ENCODE measurements around the gene ACBD6. TPM values are rescaled to one million over a fixed set of nuclear protein-coding genes. Genes with fewer than 3 reads are reported as not detected.

Gene ACBD6
- total and polyA plus RNA-seq, 2 of the 4 experiments (the other 2 are of a cell fraction): 52.5 to 59.1 TPM

GRCh38 chr1:180535418-180535999 is 33.1 kb upstream of the ACBD6 start:
- no peak overlapping the region for H2BK120ac ChIP-seq (ENCODE audit: low read depth, low read length)
- H4K8ac ChIP-seq (ENCODE audit: low read depth in 2 of 2, low read length in 2 of 2): no peak overlapping the region
- H3K23ac ChIP-seq (ENCODE audit: low read depth, low read length): no peak overlapping the region
- peaks cover 2% of the 10 kb centered on the region; the same call in 1 of the 2 replicates for H3K9me1 ChIP-seq (ENCODE audit: insufficient read depth, low read length)
- no peak overlapping the region for H3K18ac ChIP-seq (ENCODE audit: low read depth, low read length)
- no peaks in the 10 kb centered on the region for H3K79me1 ChIP-seq (ENCODE audit: low read depth in 1 of 2, low read length in 2 of 2)
- DNase-seq (no peak), ATAC-seq (ENCODE audit: low read depth) (no peak)
- H2AFZ ChIP-seq (replicated peaks; ENCODE audit: low read length, poor library complexity): no peak overlapping the region
- 0 out of 2 replicates have a peak, but pooled peaks cover 2% of the 10 kb centered on the region for H3K27me3 ChIP-seq (ENCODE audit: control insufficient read depth, insufficient read depth, low read length)
- no peak overlapping the region for H3K27ac ChIP-seq (ENCODE audit: insufficient read depth, low read length)
- no peak overlapping the region for H2AK9ac ChIP-seq (replicated peaks; ENCODE audit: low read depth, low read length, poor library complexity)
- no peak overlapping the region for H3K9ac ChIP-seq (ENCODE audit: low read depth, low read length)
- no peak for TF ChIP-seq SMC3 (IDR thresholded peaks at IDR 0.05; ENCODE audit: low read depth, low read length)
- TF ChIP-seq CEBPB (IDR thresholded peaks at IDR 0.05; ENCODE audit: low read depth, low read length): no peak
- no peak for TF ChIP-seq RCOR1 (IDR thresholded peaks at IDR 0.05; ENCODE audit: insufficient replicate concordance, low read length)
- TF ChIP-seq USF2 (IDR thresholded peaks at IDR 0.05; ENCODE audit: low read depth, low read length): no peak
- TF ChIP-seq NFE2L2 (IDR thresholded peaks at IDR 0.05; ENCODE audit: low read depth, low read length): no peak
- TF ChIP-seq CTCF (conservative IDR thresholded peaks at IDR 0.05; ENCODE audit: low read depth, low read length): no peak
- TF ChIP-seq BHLHE40 (IDR thresholded peaks at IDR 0.05; ENCODE audit: low read depth, low read length): no peak
- TF ChIP-seq POLR2A (IDR thresholded peaks at IDR 0.05; ENCODE audit: low read depth, low read length): no peak
- no peak overlapping the region for H2BK15ac ChIP-seq (ENCODE audit: low read depth, low read length)
- H3K9me3 ChIP-seq (ENCODE audit: control insufficient read depth, insufficient read depth, low read length): no peaks in the 10 kb centered on the region
- no peak overlapping the region for H3K14ac ChIP-seq (replicated peaks; ENCODE audit: low read depth, low read length)
- H4K91ac ChIP-seq (ENCODE audit: insufficient read depth, low read depth, low read length): no peak overlapping the region
- in situ Hi-C loops (cut with MboI; ENCODE audit: low sequenced_read_pairs): loop anchor here (5.0 kb wide), 2 partner anchors 92 to 327 kb away; no protein-coding TSS in a partner anchor
- H3K4me2 ChIP-seq (ENCODE audit: low read depth, low read length): no peak overlapping the region
- no TSS peak for BruUV-seq (replicated peaks)
- H2BK20ac ChIP-seq (ENCODE audit: low read depth, low read length): no peak overlapping the region
- no peak overlapping the region for H4K5ac ChIP-seq (ENCODE audit: low read depth, low read length)
- WGBS, 2 experiments (ENCODE audit: extremely low coverage in 2 of 2, insufficient read length in 1 of 2): 100% methylated on average over 1 of the region's 5 CpGs; no CpG with 5 or more reads in 1 of the 2 experiments
- H3K36me3 ChIP-seq (ENCODE audit: control insufficient read depth, insufficient read depth, low read length): no peaks in the 10 kb centered on the region
- CTCF ChIA-PET: interaction anchor here (1.1 kb wide), 1 partner anchor 96 kb away, joined by 4 read pairs; no protein-coding TSS in a partner anchor
- no peak overlapping the region for H3K4ac ChIP-seq (ENCODE audit: low read depth, low read length)
- no peak overlapping the region for H2BK5ac ChIP-seq (ENCODE audit: low read depth, low read length, poor library complexity, severe bottlenecking)
- H4K20me1 ChIP-seq (ENCODE audit: insufficient read depth, low read length): no peaks in the 10 kb centered on the region
- H2AK5ac ChIP-seq (ENCODE audit: low read depth, low read length): no peak overlapping the region
- H3K4me1 ChIP-seq (ENCODE audit: control insufficient read depth, insufficient read depth, low read length): peaks cover 2% of the 10 kb centered on the region; the same call in 1 of the 2 replicates
- POLR2A ChIA-PET (ENCODE audit: unreplicated experiment): no interaction called here
- H3K56ac ChIP-seq (ENCODE audit: extremely low read depth, insufficient read depth, low read length): no peak overlapping the region
- dilution Hi-C loops (cut with HindIII; ENCODE audit: low sequenced_read_pairs, unreplicated experiment): no loop called here
- H3K4me3 ChIP-seq (ENCODE audit: insufficient read depth, low read depth, low read length): no peak overlapping the region
- intact Hi-C loops (cut with micrococcal nuclease): no loop called here
